Uterus (tissue), 2 donors: ENCODE measurements around the gene PNPLA6.

Experiments used
- CTCF ChIP-seq, 4 experiments: fragments of 200-600 bp in 2 of 4; fragments of 450-650 bp in 2 of 4; sonication (generic) in 2 of 4; IDR thresholded peaks; one replicate each; pipeline ENCODE4 v1.5.1; 2016 to 2019; ENCODE audit warnings: antibody characterized with exemption in 4 of 4, mild to moderate bottlenecking in 2 of 4, moderate library complexity in 1 of 4
- POLR2A ChIP-seq, 2 donors: fragments of 450-650 bp; IDR thresholded peaks; one replicate each; pipeline ENCODE4 v1.6.1; 2016; ENCODE audit warnings: antibody characterized with exemption in 2 of 2, mild to moderate bottlenecking in 1 of 2, moderate library complexity in 1 of 2

DNA sequence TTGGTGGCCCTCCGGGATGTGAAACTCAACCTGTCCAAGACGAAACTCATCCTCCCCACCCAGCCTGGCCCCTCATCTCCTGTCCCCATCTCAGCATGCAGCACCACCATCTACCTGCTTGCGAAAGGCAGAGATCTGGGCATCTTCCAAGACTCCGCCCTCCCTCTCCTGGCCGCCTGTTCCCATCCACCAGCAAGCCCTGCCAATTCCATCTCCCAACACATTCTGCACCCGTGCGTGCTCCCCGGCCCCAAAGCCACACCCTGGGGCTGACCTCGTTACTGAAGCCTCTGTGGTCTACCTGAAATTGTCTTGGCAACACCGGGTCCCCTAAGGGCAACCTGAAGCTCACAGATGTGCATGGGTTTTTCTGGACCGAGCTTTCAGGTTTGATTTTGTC lies 46.9 kb downstream of the PNPLA6 start:
- TF ChIP-seq CTCF (IDR thresholded peaks at IDR 0.05) (no peak), POLR2A (IDR thresholded peaks at IDR 0.05) (no peak)
